DLD1 (cell line): ENCODE data around the gene ANK3.

Experiments
- in situ Hi-C: cut with HindIII; loops from 2 replicates; pipeline ENCODE4 v1.10.0; 2017; ENCODE audit warnings: low sequenced_read_pairs

ANK3 gene

GRCh38 chr10:60414877-60415585 lies 25.4 kb upstream of the ANK3 start:
- in situ Hi-C loops = no loop called here

GRCh38 chr10:60414111-60414510 lies 24.4 kb upstream of the ANK3 start:
- in situ Hi-C loops = no loop called here

GRCh38 chr10:60413306-60414012 lies 23.8 kb upstream of the ANK3 start:
- in situ Hi-C loops = no loop called here

- in situ Hi-C loops = no loop called here
Observed at GRCh38 chr10:60410970-60411369, 21.3 kb upstream of the ANK3 start.

- in situ Hi-C loops = no loop called here
Observed at GRCh38 chr10:60409202-60409601, 19.5 kb upstream of the ANK3 start.

- in situ Hi-C loops = no loop called here
Observed at GRCh38 chr10:60406182-60406581, 16.5 kb upstream of the ANK3 start.

- in situ Hi-C loops = no loop called here
Observed at GRCh38 chr10:60405172-60405571, 15.5 kb upstream of the ANK3 start.

GRCh38 chr10:60403168-60403873 lies 13.6 kb upstream of the ANK3 start:
- in situ Hi-C loops = no loop called here

GRCh38 chr10:60400366-60400765 lies 10.7 kb upstream of the ANK3 start:
- in situ Hi-C loops = no loop called here

- in situ Hi-C loops = no loop called here
Observed at GRCh38 chr10:60399328-60399727, 9.7 kb upstream of the ANK3 start.

- in situ Hi-C loops = no loop called here
Observed at GRCh38 chr10:60397792-60398191, 8.1 kb upstream of the ANK3 start.

- in situ Hi-C loops = no loop called here
Observed at GRCh38 chr10:60396766-60397165, 7.1 kb upstream of the ANK3 start.

- in situ Hi-C loops = no loop called here
Observed at GRCh38 chr10:60395711-60396110, 6.0 kb upstream of the ANK3 start.

GRCh38 chr10:60394446-60394845 lies 4.8 kb upstream of the ANK3 start:
- in situ Hi-C loops = no loop called here

GRCh38 chr10:60390224-60390626 lies 550 bp upstream of the ANK3 start:
- in situ Hi-C loops = no loop called here

- in situ Hi-C loops = no loop called here
Observed at GRCh38 chr10:60388709-60389301, 870 bp downstream of the ANK3 start.

GRCh38 chr10:60388116-60388625 lies 1.5 kb downstream of the ANK3 start:
- in situ Hi-C loops = no loop called here

GRCh38 chr10:60387531-60387930 lies 2.1 kb downstream of the ANK3 start:
- in situ Hi-C loops = no loop called here

- in situ Hi-C loops = no loop called here
Observed at GRCh38 chr10:60385399-60385738, 4.3 kb downstream of the ANK3 start.

- in situ Hi-C loops = no loop called here
Observed at GRCh38 chr10:60384708-60385398, 4.8 kb downstream of the ANK3 start.

- in situ Hi-C loops = no loop called here
Observed at GRCh38 chr10:60384011-60384410, 5.7 kb downstream of the ANK3 start.
